ENCODE data around the gene P2RX5.
"Not testable (repeated sequence)": the region's sequence is repeated elsewhere in the genome, so short reads cannot be mapped to it uniquely, and the experiment has no call there.

The P2RX5 gene

DNA sequence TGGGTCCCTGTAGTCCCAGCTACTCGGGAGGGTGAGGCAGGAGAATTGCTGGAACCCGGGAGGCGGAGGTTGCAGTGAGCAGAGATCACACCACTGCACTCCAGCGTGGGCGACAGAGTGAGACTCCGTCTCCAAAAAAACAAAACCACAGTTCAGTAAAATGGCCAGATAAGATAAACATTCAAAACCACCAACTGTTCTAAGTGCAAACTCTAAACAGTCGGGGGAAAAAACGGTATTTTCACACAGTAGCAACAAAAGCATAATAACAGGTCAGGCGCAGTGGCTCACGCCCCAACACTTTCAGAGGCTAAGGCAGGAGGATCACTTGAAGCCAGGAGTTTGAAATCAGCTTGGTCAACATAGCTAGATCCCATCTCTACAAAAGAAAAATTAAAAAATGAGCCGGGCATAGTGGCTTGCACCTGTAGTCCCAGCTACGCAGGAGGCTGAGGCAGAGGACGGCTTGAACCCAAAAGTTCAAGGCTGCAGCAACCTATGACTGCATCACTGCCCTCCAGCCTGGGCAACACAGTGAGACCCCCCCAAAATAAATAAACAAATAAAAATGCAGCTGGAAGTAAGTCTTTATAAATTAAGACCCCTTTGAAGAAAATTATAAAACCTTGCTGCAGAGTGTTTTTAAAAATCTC is 17.0 kb upstream of the P2RX5 start:
- DNase-seq (ENCODE audit: low read depth): no peak

DNA sequence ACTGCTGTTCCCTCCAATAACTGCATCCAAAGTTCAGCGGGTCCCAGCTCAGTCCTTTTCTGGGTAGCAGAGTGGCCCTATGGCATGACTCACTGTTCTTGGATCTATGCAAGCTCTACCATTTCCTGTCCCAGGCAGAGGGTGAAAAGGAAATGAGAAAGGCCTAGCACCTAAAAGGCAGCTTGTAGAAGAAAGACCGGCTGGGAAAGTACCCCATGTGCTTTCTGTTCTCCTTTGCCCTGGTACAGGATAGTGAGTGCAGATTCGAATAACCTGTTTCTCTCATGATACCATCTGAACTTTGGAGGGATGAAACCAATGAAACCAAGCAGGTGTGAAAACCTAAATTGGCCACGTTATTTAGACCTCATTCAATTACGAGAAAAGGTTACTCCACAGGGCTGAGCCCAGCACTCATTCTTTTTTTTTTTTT is 15.0 kb upstream of the P2RX5 start:
- peak; percentile 66 for DNase-seq (ENCODE audit: low read depth)

DNA sequence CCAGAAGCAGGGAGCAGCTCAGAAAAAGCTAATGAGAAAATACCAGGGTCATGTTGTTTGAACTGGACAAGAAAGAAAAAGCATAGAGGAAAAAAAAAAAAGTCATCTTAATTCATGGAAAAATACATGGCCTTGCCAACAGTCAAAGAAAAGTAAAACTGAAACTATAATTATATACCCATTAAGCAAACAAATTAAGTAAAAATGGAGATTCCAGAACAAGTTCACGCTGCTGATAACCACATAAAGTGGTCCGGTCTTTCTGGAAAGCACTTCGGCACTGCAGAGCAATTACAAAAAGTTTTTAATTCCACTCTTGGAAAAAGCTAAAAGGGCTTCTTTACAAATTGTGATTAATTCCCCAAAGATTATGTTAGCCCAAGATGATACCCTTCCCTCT is 12.4 kb upstream of the P2RX5 start:
- no peak for DNase-seq (ENCODE audit: low read depth)

DNA sequence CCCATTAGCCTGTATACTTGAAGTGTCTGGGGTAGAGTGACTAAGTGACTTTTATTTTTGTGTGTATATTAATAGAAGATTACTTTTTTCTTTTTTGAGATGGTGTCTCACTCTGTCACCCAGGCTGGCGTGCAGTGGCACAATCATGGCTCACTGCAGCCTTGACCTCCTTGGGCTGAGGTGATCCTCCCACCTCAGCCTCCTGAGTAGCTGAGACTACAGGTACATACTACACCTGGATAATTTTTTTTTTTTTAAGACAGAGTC is 9.7 kb upstream of the P2RX5 start:
- DNase-seq (ENCODE audit: low read depth): not testable (repeated sequence)

DNA sequence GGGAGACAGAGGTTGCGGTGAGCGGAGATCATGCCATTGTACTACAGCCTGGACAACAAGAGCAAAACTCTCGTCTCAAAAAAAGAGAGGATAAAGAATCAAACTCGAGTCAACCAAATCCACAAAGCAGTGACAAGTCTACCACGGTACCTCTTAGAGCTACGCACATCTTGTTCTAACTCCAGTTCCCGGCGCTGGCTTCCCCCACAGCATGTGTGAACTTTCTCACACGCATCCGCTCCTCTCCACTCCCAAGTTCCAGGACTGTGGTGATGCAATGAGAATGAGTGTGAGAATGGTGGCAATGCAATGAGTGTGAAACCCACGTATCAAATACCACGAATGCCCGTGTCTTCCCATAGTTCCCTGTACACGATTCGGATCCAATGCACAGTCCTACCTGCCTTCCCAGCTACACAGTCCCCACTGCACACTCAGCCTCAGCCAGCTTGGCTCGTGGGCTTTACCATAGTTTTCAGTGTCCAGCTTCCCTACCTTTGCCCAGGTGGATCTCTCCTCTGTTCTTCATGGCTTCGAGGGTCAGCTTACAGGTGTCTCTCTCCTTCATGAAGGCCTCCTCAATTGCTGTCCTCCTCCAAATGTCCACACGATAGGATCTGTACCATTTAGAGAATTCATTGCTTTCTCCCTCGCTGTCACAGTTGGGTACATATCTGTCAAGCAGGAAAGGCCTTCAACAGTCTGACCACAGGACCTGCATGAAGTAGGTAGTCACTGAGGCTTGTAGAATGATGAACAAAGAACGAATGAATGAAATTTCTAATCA is 9.2 kb upstream of the P2RX5 start:
- no peak for DNase-seq (ENCODE audit: low read depth)

DNA sequence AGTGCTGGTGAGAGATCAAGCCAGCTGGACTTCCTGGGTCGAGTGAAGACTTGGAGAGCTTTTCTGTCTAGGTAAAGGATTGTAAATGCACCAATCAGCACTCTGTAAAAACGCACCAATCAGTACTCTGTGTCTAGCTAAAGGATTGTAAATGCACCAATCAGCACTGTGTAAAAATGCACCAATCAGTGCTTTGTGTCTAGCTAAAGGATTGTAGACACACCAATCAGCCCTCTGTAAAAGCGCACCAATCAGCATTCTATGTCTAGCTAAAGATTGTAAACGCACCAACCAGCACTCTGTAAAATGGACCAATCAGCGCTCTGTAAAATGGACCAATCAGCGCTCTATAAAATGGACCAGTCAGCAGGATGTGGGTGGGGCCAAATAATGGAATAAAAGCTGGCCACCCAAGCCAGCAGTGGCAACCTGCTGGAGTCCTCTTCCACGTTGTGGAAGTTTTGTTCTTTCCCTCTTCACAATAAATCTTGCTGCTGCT is 6.1 kb upstream of the P2RX5 start:
- DNase-seq (ENCODE audit: low read depth): not testable (repeated sequence)

GRCh38 chr17:3699951-3700350 is 4.0 kb upstream of the P2RX5 start:
- DNase-seq (ENCODE audit: low read depth): no peak

GRCh38 chr17:3698139-3698538 is 2.2 kb upstream of the P2RX5 start:
- DNase-seq (ENCODE audit: low read depth): no peak

- no peak for DNase-seq (ENCODE audit: low read depth)
Measured at GRCh38 chr17:3697103-3697476, 1.1 kb upstream of the P2RX5 start.

DNA sequence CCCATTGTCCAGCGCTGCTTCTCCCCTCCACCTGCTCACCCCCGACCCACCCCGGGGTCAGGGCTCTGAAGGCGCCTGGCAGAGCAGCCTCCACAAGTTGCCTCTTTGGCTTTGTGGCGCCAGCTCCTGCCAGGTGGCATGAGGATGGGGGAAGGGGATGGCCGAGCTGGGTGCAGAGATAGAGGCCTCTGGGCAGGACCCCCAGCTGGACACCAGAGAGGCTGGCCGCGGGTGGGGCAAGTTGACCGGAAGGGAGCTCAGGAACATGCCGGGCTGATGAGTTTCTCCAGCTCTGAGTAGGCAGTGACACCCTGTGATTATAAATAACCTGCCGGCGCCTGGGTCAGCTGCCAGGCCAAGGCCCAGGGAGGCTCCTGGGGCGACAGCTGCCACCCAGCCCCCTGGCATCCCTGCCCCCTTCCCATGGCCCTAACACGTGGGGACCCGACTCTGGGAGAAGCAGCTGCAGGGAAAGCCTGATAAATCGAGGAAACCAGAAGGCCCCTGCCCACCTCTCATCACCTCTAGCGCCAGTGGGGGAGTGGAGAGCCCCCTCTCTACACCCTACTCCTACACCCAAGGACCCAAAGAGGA is 729 bp downstream of the P2RX5 start:
- no peak for DNase-seq (ENCODE audit: low read depth)

DNA sequence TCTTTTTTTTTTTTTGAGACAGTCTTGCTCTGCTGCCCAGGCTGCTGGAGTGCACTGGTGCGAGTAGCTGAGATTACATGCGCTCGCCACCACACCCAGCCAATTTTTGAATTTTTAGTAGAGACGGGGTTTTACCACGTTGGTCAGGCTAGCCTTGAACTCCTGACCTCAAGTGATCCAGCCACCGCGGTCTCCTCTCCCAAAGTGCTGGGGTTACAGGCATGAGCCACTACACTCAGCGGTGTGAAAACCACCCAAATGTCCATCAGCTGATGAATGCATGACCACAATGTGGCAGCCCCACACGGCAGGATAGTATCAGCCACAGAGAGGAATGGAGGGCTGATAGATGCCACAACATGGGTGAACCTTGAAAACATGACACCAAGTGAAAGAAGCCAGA is 2.1 kb downstream of the P2RX5 start:
- no peak for DNase-seq (ENCODE audit: low read depth)

GRCh38 chr17:3693141-3693540 is 2.8 kb downstream of the P2RX5 start:
- DNase-seq (ENCODE audit: low read depth): no peak

DNA sequence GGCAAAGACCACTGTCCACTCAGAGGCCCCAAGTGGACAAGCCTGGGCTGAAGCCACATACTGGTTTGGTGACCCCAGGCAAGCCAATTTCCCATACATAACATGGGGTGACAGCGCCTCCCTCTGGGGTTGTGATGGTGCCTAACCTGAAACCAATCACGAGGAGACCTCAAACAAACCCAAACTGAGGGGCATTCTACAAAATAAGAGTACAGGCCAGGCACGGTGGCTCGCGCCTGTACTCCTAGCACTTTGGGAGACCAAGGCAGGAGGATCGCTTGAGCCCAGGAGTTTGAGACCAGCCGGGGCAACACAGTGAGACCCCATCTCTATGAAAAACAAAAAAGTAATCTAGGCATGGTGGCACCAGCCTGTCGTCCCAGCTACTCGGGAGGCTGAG is 3.6 kb downstream of the P2RX5 start:
- no peak for DNase-seq (ENCODE audit: low read depth)

DNA sequence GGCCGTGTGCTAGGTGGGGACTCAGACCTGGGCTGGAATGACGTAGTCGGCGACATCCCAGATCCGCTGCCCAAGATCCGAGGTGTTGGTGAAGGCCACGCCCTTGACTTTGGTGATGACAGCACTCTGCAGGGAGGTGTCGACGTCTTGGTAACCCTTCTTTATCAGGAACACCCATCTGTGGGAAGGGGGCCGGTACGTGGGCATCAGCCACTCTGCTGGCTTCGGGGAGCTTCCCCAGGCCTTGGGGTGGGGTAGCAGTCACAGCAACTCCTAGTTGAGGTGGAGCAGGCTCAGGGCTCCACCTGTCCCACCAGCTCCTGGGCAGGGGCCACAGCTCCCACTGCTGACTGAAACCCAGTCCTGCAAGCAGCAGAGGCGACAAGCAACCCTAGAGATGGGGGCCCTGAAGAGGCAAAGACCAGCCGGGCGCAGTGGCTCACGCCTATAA is 4.3 kb downstream of the P2RX5 start:
- no peak for DNase-seq (ENCODE audit: low read depth)

GRCh38 chr17:3690094-3690715 is 5.8 kb downstream of the P2RX5 start:
- DNase-seq (ENCODE audit: low read depth): no peak

DNA sequence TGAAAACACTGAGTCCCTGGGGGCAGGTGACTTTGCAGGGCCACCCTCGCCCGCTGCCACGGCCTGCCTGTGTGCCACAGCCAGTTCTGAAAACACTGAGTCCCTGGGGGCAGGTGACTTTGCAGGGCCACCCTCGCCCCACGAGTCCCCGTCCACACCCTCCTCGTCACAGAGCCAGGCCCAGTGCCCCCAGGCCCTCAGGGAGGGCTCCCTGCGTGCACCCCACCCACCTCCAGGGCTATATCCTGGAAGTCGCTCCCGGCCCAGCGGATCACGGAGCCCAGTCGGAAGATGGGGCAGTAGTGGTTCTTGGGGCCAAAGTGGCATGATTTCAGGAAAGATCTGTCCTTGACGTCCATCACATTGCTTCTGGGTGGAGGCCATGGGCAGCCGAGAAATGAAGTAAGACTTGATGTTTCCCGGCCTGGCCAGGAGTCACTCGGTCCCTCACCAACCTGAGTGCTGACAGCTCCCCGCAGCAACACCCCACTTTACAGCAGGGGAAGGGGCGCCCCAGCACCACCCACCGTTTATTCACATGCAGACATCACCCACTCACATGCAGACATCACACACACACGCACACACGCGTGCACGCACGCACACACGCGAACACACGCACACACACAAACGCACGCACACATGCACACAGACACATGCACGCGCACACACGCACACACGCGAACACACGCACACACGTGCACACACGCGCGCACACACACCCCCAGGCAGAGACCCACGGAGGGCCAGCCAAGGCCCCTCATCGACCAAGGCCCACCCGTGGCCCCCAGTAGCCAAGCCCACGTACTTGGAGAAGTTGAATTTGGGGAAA is 6.5 kb downstream of the P2RX5 start:
- DNase-seq (ENCODE audit: low read depth): no peak

DNA sequence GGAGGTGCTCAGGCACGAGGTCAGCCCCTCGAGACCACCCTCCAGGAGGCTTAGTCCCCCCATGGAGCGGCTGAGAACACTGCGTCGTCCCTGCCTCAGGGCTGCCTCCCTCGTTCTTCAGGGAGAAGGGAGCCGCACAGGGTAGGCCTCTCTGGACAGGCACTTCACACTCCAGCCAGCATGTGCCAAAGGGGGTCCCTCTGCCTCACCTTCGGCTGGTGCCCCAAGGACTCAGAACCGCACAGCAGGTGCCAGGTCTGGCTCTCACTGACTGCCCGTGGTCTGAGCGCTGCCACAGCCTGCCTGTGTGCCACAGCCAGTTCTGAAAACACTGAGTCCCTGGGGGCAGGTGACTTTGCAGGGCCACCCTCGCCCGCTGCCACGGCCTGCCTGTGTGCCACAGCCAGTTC is 7.1 kb downstream of the P2RX5 start:
- DNase-seq (ENCODE audit: low read depth): no peak

DNA sequence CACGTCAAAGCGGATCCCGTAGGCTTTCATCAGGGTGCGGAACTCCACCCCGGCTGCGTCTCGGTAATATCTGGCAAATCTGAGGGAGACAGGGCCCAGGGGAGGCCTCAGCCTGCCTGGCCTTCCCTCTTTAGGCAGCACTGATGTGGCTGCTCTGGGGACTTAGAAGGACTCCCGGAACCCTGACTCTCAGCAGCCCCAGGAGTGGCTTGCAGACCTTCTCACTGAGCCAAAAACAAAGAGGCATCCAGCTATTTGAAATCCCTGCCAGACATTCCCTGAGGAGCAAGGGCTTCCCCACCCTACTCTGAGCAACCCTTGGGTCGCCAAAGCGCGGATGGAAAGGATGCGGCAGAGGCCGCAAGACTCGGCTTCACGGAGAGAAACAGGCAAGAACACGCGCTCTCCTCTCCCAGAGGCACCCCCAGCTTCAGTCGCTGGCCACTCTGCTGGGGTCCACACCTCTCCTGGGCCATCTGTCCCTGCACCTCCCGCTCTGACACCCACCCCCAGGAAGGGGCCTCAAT is 7.9 kb downstream of the P2RX5 start:
- DNase-seq (ENCODE audit: low read depth): no peak

GRCh38 chr17:3685174-3685573 is 10.8 kb downstream of the P2RX5 start:
- DNase-seq (ENCODE audit: low read depth): no peak

GRCh38 chr17:3683054-3683511 is 12.9 kb downstream of the P2RX5 start:
- peak; percentile 40 for DNase-seq (ENCODE audit: low read depth)

DNA sequence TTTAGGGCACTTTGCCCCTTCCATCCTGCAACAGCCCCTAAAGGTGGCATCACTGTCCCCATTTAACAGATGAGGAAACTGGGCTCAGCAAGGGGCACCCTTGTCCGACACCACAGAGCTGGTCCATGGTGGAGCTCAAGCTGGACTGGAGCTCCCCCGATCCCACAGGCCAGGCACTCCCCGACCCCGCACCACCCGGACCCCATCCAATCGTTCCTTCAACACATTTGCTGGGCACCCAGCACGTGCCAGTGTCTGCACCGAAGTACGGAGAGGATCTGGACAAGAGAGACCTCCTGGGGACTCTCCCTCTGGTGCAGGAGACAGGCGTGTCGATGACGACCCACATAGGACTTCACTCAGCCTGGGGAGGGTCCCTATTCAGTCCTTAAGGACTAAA is 13.9 kb downstream of the P2RX5 start:
- no peak for DNase-seq (ENCODE audit: low read depth)

- DNase-seq (ENCODE audit: low read depth): no peak
Measured at GRCh38 chr17:3681565-3681964, 14.4 kb downstream of the P2RX5 start.
